Neural crest cell (in vitro differentiated cells): Measurements from ENCODE around the gene HAVCR1. TPM values are rescaled to one million over a fixed set of nuclear protein-coding genes. Genes with fewer than 3 reads are reported as not detected.
"Not testable (repeated sequence)": the region's sequence is repeated elsewhere in the genome, so short reads cannot be mapped to it uniquely, and the experiment has no call there.

Experiments
- DNase-seq: peaks from one replicate; pipeline ENCODE4 v3.0.0; 2021; ENCODE audit warnings: low read depth, mixed read lengths, low spot score
- H3K27ac Mint-ChIP-seq: one replicate; pipeline ENCODE4 v1.8.0; 2021; ENCODE audit warnings: mild to moderate bottlenecking, mixed read lengths; ENCODE audit not compliant: unreplicated experiment
- H3K27me3 Mint-ChIP-seq: 2 replicates; pipeline ENCODE4 v1.8.0; 2021; ENCODE audit warnings: low read depth, mild to moderate bottlenecking, mixed read lengths
- H3K36me3 Mint-ChIP-seq: 2 replicates; pipeline ENCODE4 v1.8.0; 2021; ENCODE audit warnings: low read depth, mild to moderate bottlenecking, mixed read lengths
- H3K4me1 Mint-ChIP-seq: 2 replicates; pipeline ENCODE4 v1.8.0; 2021; ENCODE audit warnings: mixed read lengths
- H3K4me3 Mint-ChIP-seq: one replicate; pipeline ENCODE4 v1.8.0; 2021; ENCODE audit warnings: mild to moderate bottlenecking, mixed read lengths
- H3K9me3 Mint-ChIP-seq: 2 replicates; pipeline ENCODE4 v1.8.0; 2021; ENCODE audit warnings: mixed read lengths
- total RNA-seq: library from RNA; stranded (reverse); gene quantifications from 2 replicates; pipeline ENCODE4 v1.2.1, GENCODE V29; 2021
- TF ChIP-seq, protein P1 (sequence below): fragments of 200-600 bp; sonication (generic); conservative IDR thresholded peaks from 2 replicates; pipeline ENCODE4 v1.5.0; 2021; ENCODE audit warnings: antibody characterized with exemption, mild to moderate bottlenecking

The HAVCR1 gene
- total RNA-seq, 1 donor from 2014 or later: not detected

DNA sequence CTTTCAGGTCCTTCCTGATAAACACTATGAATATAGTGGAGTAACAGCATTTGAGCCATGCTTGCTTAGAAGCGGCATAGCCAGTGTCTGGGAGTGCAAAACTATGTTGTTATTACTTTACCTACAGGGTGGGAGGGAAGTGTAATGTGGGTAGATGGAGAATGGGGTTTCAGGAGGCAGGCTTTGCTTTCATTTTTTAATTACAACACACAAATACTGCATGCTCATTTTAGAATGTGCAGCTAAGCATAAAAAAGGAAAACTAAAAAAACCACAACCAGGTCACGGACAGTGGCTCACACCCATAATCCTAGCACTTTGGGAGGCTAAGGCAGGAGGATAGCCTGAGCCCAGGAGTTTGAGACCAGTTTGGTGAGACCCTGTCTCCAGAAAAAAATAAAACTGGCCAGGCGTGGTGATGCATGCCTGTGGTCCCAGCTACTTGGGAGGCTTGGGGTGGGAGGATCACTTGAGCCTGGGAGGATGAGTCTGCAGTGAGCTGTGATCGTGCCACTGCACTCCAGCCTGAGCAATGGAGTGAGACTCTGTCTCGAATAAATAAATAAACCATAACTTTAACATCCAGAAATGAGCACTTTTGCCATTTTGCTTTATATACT lies 20.2 kb downstream of the HAVCR1 start:
- Mint-ChIP-seq H3K27ac (no peak overlapping the region), H3K36me3 (no peaks in the 10 kb centered on the region), H3K4me3 (no peak overlapping the region), H3K9me3 (no peaks in the 10 kb centered on the region), H3K4me1 (peaks cover 5% of the 10 kb centered on the region), H3K27me3 (no peaks in the 10 kb centered on the region)
- TF ChIP-seq, protein P1, sequence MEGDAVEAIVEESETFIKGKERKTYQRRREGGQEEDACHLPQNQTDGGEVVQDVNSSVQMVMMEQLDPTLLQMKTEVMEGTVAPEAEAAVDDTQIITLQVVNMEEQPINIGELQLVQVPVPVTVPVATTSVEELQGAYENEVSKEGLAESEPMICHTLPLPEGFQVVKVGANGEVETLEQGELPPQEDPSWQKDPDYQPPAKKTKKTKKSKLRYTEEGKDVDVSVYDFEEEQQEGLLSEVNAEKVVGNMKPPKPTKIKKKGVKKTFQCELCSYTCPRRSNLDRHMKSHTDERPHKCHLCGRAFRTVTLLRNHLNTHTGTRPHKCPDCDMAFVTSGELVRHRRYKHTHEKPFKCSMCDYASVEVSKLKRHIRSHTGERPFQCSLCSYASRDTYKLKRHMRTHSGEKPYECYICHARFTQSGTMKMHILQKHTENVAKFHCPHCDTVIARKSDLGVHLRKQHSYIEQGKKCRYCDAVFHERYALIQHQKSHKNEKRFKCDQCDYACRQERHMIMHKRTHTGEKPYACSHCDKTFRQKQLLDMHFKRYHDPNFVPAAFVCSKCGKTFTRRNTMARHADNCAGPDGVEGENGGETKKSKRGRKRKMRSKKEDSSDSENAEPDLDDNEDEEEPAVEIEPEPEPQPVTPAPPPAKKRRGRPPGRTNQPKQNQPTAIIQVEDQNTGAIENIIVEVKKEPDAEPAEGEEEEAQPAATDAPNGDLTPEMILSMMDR: no peak
- DNase-seq: no peak

- H3K27me3 Mint-ChIP-seq, H3K9me3 Mint-ChIP-seq, H3K27ac Mint-ChIP-seq, H3K4me3 Mint-ChIP-seq, DNase-seq, H3K36me3 Mint-ChIP-seq, H3K4me1 Mint-ChIP-seq: not testable (repeated sequence)
Observed at GRCh38 chr5:157034106-157035072, 24.5 kb downstream of the HAVCR1 start.

DNA sequence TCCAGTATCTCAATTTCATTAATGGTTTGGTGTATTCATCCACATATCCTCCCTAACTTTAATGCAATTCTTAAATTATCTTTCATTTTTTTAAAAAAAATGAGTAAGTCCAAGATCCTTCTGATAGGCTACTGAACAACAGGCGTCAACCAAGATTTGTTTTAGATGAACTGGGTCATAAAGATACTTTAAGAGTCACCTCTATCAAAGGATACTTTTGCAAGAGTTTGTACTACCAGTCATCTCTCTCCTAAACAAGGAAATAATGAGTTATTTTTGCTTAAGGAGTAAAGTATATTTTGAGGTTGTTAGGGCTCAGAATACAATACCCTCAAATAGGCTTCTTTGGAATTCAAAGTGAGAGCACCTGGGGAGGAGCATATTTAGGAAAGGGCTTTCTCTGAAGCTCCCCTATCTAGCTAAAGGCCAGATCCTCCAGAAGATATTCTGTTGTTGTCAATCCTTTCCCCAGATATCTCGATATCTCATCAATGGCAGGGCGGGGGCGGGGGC lies 25.8 kb downstream of the HAVCR1 start:
- Mint-ChIP-seq H3K27ac (no peak overlapping the region), H3K9me3 (no peaks in the 10 kb centered on the region), H3K27me3 (peaks cover 10% of the 10 kb centered on the region), H3K4me3 (no peak overlapping the region), H3K36me3 (no peaks in the 10 kb centered on the region), H3K4me1 (peaks cover 5% of the 10 kb centered on the region)
- DNase-seq: no peak
- TF ChIP-seq, protein P1: no peak

- Mint-ChIP-seq H3K4me1 (peaks cover 5% of the 10 kb centered on the region), H3K36me3 (no peaks in the 10 kb centered on the region), H3K4me3 (no peak overlapping the region), H3K27ac (no peak overlapping the region), H3K9me3 (no peaks in the 10 kb centered on the region), H3K27me3 (peaks cover 10% of the 10 kb centered on the region)
- no peak for DNase-seq
- TF ChIP-seq, protein P1: no peak
Observed at GRCh38 chr5:157030692-157031091, 28.2 kb downstream of the HAVCR1 start.

DNA sequence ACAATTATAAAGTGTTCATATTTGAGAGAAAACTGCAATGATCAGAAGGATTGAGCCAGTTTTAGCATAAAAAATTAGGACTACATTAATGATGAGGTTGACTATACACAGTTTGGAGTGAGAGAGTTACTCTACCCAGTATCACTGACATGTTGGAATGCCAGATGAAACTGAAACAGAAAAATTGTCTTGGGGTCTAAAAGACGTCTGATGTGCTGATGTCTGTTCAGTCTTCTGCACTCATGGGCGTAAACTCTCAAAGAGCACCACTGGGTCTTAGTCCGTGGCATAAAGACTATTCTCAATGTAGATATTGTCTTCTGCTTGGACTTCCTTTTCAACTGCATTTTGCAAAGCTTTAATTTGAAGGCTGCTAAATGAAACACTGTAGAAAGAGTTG lies 29.5 kb downstream of the HAVCR1 start:
- H3K9me3 Mint-ChIP-seq: no peaks in the 10 kb centered on the region
- H3K27ac Mint-ChIP-seq: no peak overlapping the region
- DNase-seq: no peak
- peaks cover 10% of the 10 kb centered on the region for H3K27me3 Mint-ChIP-seq
- H3K4me3 Mint-ChIP-seq: no peak overlapping the region
- no peaks in the 10 kb centered on the region for H3K36me3 Mint-ChIP-seq
- TF ChIP-seq, protein P1: no peak
- no peaks in the 10 kb centered on the region for H3K4me1 Mint-ChIP-seq

DNA sequence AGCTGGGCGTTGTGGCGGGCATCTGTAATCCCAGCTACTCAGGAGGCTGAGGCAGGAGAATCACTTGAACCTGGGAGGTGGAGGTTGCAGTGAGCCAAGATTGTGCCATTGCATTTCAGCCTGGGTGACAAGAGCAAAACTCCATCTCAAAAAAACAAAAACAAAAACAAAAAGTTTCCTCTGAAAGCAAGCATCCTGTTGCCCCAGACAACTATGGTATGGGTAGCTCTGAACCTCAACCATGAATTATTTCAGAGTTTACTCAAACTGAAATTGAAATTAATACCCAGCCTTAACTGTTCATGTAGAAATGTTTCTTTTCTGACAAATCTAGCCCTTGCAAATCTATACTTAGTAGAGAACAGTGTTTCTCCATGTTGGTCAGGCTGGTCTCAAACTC lies 31.3 kb downstream of the HAVCR1 start:
- not testable (repeated sequence) for H3K9me3 Mint-ChIP-seq, H3K27ac Mint-ChIP-seq, H3K36me3 Mint-ChIP-seq, DNase-seq, H3K4me1 Mint-ChIP-seq, H3K4me3 Mint-ChIP-seq
- H3K27me3 Mint-ChIP-seq: peaks cover 10% of the 10 kb centered on the region
